Measurements from ENCODE around the gene EHD4. TPM values are rescaled to one million over a fixed set of nuclear protein-coding genes. Genes with fewer than 3 reads are reported as not detected.

Gene EHD4
- polyA plus RNA-seq, 10 donors: 23.4 to 37.9 (median 33.7) TPM

DNA sequence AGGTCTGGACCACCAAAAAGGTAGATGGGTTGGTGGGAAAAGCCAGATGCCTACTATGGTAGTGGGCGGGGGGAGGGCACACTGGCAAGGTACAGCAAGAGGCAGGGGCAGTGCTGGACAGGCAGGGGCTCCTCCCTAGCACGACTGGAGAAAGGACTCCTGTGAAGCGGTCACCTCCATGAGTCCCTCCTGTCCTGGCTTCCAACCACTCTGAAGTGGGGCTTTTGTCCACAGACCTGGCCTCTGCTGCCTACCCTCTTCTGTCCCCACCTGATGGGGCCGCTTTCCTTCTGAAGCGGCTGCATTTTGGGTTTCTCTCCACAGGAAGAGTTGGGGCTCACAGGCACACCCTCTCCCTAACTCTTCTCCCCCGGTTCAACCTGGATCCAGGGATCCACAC lies 75.8 kb downstream of the EHD4 start:
- no peak for DNase-seq

DNA sequence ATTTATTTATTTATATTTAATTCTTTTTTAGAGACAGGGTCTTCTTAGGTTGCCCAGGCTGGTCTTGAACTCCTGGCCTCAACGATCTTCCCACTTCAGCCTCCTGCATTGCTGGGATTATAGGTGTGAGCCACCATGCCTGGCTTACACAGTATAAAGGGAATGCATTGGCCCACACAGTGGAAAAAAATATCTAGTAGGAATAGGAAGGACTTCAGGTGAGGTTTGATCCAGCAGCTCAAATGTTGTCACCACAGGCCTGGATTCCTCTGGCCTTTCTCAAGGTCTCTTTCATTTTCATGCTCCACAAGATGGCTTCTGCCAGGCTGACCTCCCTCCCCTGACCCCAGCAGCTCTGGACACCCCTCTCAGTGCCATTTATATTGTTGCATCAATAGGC lies 76.4 kb downstream of the EHD4 start:
- no peak for DNase-seq

DNA sequence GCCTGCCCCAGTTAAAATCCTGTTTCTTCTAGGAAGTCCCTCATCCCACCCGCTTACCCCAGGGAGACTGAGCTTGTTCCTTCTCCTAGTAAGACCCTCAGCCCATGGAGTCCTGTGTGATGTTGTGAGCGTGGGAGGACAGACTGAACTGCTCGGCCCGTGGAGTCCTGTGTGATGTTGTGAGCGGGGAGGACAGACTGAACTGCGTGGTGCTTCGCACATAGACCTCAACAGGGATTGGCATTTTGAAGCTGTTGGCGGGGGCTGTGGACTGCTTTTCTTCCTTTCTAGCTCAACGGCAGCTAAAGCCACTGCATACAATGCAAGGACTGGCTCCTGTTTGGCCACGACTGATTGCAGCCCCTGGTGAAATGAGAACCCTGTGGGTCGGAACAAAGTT lies 76.9 kb downstream of the EHD4 start:
- no peak for DNase-seq

DNA sequence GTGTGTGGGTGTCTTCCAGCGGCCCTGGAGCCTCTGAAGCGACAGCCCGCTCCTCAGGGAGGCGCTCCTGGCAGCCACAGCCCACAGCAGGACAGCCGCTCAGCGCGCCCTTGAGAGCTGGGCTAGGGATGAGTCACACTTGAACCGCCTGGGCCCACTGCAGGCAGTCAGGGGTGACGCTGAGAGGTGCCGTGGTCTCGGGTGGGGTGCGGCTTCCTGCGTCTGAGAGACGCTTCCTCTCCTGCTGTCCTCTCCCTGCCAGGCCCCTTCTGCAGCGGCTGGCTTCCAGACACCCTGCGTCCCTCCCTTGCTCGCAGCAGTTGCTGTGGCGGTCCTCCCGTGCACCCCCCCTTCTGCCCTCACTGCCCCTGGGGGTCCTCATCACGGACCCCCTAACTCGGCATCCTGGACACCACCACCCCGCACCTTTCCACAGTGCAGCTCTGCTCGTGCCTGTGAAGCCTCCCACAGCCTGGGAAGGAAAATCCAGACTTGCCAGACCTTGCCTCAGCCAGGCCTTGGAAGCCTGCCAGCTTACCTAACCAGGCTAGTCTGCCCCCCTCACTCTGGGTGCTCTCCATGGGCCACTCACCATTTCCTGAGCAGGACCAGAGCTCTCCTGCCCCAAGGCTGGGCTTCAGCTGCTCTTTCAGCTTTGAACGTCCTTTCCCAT lies 77.4 kb downstream of the EHD4 start:
- DNase-seq: peak in 2 of 3 donors; percentile 51 to 65

DNA sequence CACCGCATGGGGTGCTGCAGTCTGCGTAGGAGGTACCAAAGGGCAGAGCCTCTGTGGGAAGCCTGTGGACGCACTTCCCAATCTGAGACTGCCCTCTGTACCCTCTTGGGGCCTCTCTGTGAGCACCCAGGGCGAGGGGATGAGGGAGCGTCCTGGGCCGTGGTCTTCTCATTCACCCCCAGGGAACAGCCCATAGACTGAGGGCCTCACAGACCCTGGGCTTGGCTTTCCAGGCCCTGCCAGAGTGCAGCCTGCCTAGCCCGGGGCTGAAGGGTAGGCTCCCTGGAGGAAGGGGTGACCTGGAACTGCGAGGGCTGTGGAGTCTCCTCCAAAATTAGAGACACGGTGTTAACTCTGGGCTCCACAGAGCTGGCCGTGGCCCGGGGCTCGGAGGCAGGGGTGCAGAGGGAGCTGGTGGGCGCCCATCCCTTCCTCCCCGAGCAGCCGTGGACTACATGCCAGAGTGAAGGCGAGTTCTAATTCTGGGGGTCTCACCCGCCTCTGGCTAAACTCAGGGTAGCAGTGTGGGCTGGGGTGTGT lies 78.0 kb downstream of the EHD4 start:
- no peak for DNase-seq

DNA sequence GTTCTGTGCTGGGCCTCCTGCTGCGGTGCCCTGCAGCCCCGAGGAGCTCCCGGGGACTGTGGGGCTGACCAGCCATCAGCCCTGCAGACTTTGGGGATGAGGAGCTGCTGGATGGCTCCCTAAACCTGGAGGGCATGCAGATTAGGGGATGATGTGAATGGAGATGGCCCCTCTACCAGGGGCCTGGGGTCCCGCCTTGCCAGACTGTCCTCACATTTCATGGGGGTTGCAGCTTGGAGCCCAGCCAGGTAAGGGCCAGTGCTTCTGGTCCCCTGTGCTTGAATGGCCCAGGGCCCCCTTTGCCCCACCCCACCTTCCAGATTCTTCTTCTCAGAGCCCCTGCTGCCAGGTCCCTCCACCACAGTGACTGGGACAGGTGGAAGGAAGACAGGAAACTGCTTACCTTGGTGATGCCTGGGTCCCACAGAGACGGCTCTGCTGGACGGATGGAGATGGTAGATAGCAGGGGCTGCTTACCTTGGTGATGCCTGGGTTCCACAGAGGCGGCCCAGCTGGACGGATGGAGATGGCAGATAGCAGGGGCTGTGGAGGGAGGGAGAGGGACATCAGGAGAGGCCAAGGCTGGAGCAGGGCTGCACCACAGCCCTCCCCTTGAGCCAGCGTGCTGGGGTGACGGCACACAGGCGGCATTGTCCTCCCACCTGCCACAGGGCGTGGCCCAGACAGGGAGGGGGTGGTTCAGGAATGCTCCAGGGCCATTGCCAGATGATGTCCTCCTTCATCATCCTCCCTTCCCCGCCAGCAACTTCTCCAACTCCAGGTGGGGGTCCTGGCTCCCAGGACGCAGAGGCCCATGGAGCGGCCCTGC lies 78.7 kb downstream of the EHD4 start, which contains the start of gene SPTBN5:
Gene SPTBN5 (minus strand): TSS at position 632 of the 829 bp plus-strand sequence. CDS start 556 bp downstream, at position 76.
- no peak for DNase-seq

DNA sequence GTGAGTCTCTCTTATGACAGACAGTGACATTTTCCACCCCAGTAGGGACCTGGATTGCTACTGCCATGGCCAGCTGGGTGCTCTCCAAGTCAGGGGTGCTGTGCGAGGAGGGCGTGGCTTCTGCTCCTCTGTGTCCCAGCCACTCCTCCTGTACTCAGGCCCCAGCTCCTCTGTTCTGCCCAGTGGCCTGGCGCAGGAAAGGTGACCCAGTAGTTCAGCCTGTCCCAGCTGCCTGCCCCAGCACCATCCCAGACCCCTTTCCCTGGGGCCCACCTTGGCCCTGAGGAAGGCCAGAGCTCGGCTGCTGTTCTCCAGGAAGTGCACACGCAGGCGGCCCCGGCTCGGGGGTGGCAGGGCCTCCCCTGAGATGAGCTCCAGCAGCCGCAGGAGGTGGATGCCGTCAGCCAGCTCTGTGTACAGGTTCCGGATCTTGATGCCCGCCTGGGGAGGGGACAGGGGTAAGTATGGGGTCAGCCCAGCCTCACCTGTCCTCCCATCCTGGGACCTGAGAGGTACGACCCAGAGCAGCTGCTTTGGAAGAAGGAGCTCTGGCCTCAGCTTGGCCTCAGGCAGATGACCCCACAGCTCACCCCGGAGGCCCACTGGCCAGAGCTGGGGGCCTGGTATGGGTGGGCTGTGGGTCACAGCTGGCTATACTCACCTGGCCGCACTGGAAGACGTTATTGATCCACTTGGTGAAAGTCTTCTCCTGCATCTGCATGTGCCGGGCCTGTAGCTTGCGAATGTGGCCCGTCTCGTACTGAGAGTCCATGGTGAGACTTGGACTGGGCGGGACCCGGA lies 79.5 kb downstream of the EHD4 start:
- DNase-seq: no peak

DNA sequence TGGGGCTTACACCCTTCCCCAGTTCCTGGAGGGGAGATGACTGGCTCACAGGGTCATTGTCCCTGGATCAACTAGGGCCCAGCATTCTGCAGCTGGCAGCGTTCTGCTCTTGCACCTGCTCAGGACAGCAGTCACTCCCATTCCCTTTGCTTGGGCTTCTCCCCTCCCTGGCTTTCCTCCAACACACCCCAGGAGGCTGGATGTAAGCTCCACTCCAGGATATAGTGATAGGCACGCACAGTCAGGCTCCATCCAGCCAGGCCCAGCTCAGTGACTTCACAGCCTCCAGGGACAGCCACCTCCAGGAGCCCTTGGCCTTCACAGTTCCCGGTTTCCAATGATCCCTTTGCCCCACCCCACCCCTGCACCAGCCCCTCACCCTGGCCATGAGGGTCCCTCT lies 80.4 kb downstream of the EHD4 start:
- DNase-seq: no peak

DNA sequence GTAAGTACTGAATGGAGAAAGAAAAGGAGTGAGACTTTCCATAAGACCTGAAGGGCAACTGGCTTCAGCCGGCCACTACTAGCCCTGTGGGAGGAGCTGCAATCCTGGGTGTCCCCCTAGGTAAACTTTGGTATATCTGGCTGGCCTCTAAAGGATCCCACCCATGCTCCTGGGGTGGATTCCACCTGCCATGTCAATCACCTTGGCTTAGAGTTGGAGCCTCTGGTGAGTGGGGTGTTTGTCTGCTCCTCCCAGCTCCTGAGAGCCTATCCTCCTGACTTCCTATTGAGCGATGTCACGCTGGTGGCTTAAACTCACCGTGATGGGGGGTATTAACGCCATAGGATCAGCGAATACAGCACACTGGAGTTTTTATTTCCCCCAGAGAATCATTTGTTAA lies 81.1 kb downstream of the EHD4 start:
- DNase-seq: no peak

DNA sequence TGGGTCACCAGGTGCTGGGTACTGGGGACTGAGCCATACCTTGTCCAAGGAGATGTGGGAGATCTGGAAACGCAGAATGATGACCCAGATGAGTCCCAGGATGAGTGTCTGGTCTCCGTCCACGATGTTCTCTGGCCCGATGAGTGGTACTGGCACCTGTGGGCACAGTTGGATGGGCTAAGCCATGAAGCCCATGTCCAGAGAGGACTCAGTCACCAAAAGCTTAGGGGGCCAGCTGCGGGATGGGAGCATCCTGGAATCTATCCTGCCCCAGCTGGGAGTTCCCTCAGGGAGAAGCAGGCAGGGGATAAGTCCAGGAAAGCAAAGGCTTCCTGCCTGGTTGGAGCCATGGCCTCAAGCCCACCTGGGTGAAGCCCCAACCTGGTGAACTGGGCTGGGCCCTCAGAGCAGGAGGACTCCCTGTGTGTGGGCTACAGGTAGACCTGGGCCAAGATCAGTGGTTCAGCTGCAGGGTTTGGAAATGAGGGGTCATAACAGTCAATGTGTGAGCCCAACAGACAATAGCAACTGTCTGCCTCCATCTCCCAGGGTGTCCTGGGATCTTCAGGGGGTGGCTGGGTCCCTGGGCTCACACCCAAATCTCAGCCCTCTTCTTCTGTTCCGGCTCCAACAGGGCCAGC lies 82.2 kb downstream of the EHD4 start:
- no peak for DNase-seq

DNA sequence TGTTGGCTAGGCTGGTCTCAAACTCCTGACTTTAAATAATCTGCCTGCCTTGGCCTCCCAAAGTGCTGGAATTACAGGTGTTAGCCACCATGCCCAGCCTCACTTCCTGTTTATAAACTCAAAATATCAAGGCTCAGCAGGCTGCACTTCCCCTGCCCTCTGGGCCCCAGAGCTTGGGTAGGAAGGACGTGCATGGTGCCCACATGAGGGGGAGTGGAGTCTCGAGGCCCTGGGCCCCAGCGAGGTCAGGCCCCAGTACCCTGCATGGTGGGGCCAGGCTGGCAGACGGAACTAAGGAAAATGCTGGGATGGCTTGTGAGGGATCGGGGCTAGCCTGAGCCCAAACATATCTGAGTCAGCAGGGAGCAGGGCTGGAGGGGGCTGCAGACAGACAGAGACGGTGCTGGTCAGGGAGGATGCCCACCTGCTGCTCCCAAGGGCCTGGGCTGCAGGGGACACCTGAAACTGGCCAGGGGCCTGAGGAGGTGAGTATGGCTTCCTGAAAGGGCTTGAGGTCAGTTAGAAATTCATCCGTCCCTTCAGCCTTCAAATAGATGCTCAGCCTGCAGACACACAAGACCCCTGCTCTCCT lies 83.6 kb downstream of the EHD4 start:
- no peak for DNase-seq

DNA sequence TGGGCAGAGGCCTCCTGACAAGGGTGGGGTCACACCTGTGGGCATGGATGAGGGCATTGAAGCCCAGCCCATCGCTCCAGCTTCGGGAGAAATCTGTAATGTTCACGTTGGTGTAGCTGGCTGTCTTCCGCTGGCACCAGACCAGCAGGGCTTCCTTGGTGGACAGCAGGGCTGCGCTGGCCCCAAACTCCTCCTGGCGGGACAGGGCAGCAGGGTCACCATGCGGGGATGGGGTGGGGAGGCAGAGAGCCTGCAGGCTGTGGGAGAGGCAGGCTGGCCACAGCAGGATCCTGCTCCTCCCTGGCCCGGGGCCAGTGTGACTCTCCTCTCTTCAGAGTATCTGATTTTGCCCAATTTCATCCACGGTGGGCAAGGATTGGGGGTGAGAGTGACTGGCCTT lies 84.5 kb downstream of the EHD4 start:
- DNase-seq: no peak

DNA sequence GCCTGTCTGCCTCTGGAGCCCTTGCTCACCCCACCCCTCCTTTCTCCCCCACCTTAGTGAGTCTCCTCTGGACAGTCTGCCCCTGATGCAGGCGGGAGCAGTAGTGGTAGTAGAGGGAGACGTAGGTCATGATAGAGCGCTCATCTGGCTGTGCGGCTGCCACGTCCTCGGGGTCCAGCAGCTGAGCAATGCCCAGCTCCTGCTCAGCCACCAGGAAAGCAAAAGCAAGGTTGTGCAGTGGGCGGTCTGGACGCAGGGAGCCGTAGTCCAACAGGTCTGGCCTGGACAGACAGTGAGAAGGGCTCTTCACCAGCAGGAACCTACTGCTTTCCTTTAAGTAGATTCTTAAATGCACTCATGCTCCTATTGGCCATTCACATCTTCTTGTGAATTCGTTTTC lies 85.2 kb downstream of the EHD4 start:
- no peak for DNase-seq

DNA sequence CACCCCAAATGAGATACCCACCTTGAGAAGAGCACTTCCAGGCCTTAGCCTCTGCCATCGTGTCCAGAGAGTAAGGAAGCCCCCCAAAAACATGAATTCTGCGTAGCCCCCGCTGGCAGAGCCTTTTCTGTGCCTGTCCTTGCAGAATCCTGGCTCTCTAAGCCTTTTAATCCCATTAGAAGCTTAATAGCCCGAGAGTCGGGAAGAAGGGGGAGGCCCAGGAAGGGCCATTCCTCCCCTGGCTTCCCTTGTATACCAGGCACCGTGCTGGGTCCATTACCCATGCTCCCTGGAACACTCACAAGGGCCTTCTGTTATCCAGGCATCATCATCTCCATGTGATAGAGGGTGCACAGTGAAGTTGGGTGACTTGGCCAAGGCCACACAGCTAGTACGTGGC lies 85.6 kb downstream of the EHD4 start:
- DNase-seq: no peak

DNA sequence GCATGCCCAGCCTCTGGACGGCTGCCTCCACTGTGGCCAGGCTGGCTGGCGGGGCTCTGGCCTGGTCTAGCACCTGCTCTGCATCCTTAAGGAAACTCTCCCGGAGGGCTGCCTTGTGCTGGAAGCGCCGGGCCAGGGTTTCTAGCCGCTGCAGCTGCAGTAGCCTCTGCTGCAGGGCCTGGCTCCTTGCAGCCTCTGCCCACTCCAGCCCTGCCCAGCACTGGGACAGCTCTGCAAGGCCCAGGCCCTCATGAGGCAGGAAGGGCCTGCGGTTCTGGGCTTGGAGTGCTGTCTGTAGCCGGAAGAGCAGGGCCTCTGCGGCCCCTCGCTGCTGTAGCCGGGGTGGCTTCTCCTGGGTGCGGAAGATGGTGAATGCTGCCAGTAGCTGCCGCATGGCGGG lies 86.5 kb downstream of the EHD4 start:
- DNase-seq: no peak

DNA sequence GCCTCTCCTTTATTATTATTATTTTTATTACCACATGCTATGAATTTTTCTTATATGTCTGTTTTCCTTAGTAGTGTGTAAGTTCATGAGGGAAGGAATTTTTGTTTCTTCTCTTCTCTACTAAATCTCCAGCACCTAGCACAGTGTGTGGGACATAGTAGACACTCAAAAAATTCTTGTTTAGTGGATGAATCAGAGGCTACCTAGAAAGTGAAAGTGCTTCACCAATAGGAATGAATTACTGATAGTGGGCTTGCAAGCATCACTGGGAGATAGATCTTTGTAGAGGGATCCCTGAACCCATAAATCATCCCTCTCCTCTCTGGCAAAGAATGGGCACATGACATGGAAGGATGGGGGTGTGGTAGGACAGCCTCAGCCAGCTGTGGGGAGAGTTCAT lies 87.0 kb downstream of the EHD4 start:
- no peak for DNase-seq

DNA sequence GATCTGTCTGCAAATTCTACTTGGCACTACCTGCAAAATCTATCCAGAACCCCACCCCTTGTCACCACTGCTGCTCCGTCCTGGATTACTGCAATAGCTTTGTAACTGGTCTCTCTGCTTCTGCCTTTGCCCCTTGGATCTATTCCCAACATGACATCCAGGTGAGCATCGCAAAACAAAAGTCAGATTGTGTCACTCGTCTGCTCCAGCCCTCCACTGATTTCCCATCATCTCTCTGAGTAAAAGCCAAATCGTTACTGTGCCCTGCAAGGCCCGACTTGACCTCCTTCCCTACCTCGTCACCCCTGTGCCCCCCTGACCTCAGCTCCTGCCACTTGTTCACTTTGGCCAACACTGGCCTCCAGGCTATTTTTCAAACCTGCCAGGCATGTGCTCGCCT lies 87.9 kb downstream of the EHD4 start:
- no peak for DNase-seq

DNA sequence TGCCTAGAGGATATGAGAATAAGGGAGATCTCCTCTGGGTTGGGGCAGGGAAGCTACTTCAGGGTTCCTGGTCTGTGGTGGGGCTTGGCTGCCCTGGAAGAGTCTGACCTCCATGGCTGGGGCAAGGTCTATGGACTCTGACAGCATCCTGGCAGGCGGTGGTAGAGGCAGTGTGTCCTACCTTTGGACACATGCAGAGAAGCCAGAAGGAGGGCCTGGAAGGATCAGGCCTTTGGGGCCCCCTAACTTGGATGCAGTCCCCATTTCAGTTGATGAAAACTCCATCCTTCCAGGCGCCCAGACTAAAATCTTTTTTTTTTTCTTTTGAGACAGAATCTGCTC lies 88.9 kb downstream of the EHD4 start:
- DNase-seq: no peak

DNA sequence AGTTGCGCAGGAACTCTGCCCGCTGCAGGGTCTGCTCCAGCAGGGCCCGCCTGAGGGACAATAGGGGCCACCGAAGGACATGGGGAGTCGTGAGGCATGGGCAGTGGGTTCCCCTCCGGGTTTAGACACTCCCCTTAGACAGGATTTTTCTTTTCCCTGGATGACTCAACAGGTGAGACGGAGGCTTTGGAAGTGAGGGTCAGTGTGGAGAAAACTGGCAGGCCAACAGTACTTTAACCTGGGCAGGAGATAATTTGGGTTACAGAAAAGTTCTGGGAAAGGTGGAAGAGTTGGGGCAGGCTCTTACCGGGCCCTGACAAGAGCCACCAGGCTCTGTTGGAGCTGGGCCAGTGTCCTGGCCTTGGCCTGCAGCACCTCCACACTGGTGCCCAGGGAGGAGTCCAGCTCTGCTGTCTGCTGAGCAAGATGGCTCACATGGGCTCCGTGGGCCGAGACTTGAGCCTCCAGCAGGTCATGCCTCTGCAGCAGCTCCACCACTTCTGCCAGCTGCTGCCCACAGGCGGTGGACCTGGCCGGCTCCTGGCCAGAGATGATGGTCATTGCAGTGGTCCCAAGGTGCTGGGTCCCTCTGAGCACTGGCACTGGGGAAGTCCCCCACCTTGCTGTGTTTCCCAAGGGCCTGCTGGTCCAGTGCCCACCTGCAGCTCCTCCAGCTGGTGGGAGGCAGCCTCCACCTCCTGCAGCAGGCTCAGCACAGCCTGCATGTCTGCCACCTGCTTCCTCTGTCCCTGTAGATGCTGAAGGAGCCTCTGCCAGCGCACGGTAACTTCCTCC lies 89.5 kb downstream of the EHD4 start:
- no peak for DNase-seq

DNA sequence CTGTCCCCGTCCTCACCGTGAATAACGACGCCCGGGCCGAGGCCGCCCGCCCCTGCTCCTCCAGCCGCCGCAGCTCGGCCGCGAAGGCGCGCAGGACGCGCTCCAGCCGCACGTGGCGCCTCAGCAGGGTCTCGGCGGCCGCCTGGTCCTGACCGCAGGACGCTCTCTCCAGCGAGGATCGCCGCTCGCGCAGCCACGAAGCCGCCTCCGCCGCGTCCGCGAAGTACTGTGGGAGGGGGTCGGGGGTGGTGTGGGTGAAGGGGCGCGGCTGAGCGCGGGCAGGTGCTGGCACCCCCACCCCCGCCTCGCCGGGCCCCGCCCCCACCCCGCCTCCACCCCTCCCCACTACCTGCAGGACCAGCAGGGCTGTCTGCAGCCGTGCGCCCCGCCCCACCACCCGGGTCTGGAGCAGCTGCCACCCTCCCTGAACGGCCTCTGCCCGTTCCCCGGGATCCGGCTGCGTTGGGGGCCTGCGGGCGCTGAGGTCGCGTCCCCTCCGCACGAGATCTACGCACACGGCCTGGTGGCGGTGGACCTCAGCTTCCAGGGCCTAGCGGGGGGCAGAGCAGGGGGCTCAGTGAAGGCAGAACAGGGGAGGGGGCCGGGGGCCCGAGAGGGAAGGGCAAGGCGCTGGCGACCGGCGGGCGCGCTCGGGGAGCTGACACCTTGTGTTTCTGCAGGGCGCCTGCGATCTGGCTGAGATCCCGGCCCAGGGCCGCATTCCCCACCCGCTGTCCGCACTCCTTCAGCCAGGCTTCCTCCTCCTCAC lies 90.3 kb downstream of the EHD4 start:
- no peak for DNase-seq
